HG02642 (cell line): Measurements from ENCODE around the gene SLC5A11.
"Not testable (repeated sequence)": the region's sequence is repeated elsewhere in the genome, so short reads cannot be mapped to it uniquely, and the experiment has no call there.

Experiments used
- ATAC-seq: cut with Tn5 transposase; IDR thresholded peaks from one replicate; pipeline ENCODE4 v1.9.1; 2021; ENCODE audit warnings: mild to moderate bottlenecking; ENCODE audit not compliant: unreplicated experiment, poor library complexity

The SLC5A11 gene

DNA sequence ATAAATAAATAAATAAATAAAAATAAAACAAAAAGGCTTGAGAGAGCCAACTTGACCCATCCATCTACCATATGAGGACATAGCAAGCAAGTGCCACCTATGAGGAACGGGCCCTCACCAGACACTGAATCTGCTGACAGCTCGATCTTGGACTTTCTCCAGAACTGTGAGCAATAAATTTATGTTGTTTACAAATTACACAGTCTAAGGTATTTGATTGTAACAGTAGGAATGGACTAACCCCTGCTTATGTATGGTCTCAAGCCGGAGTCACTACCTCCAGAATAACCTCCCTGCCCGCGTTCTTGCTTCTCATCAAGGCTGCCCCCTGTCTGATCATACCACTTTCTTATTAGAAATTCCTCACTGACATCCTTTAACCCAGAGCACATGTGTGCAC lies 9.9 kb downstream of the SLC5A11 start:
- no peak for ATAC-seq

DNA sequence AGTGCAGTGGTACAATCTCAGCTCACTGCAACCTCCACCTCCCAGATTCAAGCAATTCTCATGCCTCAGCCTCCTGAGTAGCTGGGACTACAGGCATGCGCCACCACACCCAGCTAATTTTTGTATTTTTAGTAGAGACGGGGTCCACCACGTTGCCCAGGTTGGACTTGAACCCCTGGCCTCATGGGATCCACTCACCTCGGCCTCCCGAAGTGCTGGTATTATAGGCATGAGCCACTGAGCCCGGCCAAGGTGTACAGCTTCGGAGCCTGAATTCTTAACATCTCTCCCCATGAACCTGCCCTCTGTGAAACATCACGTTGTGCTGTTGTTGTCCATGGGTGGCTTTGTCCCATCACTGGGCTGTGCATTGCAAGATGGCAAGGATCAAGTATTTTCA lies 11.1 kb downstream of the SLC5A11 start:
- not testable (repeated sequence) for ATAC-seq

DNA sequence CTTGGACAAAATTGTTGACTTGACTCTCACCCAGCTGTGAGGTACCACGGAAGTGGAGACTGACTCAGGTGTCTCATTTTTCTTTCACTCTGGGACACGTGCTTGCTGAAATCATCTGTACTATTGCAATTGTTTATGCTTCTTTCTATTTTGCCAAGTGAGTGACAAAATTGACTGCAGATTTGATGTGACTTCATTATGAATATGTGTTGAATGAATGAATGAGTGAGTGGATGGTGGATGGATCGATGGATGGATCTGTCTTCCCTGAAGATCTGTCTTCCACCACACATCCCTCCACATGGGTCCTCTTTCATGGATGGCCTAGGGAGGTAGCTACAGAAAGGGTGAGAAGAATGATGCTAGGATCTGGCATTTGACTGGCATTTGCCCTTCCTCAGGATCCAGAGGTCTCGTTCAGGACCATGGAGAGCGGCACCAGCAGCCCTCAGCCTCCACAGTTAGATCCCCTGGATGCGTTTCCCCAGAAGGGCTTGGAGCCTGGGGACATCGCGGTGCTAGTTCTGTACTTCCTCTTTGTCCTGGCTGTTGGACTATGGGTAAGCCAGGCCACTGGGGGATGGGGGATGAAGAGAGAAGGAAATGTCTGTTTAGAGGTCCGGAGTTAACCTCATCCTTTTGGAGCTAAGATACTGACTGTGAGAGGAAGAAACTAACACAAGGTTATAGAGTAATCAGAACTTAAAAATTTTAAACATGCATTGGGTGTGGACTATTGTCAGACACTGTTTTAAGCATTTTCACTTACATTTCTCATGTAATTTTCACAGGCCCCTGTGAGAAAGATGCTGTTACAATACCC lies 12.7 kb downstream of the SLC5A11 start:
- no peak for ATAC-seq

DNA sequence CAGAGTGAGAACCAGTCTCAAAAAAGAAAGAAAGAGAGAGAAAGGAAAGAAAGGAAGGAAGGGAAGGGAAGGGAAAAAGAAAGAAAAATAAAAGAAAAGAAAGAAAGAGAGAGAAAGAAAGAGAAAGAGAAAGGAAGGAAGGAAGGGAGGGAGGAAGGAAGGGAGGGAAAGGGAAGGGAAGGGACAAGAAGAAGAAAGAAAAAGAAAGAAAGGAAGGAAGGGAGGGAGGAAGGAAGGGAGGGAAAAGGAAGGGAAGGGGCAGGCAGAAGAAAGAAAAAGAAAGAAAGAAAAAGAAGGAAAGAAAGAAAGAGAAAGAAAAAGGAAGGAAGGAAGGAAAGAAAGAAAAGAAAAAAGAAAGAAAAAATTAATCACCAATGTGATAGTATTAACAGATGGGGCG lies 15.7 kb downstream of the SLC5A11 start:
- no peak for ATAC-seq

DNA sequence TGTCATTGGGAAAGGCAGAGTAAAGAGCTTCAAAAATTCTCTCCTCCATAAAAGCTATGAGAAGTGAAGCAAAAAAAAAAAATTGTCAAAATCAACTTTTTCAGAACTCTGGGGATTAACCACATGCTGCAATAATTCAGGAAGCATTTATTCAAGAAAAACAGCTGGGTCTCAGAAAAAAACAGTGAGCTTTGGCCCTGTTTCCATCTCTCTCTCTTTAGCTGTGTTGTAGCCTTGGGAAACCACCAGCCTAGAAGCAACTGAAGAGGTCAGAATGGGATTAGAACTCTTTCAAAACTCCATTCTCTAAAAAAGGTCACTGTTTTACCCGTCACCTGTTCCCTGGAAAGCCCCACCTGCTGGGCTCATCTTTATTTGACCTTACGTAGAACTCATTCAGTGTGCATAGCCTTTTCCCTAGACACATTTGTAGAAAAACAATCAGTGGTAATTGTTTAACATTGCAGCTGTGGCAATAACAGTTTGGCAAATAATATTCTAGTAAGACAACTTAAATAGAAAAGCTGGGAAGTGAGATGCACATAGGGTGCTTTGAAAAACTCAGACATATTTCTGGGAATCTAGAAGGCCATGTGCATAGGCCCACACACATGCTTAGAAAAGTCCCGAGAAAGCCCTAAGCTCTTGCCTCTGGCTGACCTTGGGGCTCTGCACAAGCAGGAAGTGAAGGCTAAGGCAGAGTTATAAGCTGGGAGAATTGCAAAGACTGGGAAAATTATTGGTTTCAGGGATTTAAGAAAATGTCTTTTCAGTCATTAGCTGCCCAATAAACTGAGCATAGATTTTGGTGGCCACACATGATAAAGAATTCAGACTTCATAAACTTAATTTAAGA lies 18.0 kb downstream of the SLC5A11 start:
- no peak for ATAC-seq

DNA sequence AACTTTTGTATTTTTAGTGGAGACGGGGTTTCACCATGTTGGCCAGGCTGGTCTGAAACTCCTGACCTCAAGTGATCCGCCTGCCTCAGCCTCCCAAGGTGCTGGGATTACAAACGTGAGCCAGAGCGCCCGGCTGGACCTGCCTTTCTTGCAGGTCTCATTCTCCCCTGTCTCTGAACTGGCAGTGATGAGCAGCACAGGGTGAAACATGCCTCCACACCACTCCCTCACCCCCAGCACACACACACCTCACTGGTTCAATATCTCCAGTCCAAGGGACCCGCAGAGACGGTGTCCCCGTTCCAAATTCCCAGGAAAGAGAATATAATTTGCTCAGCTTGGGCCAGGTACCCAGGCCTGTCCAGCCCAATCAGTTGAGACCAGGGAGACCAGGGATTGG lies 23.3 kb downstream of the SLC5A11 start:
- no peak for ATAC-seq

DNA sequence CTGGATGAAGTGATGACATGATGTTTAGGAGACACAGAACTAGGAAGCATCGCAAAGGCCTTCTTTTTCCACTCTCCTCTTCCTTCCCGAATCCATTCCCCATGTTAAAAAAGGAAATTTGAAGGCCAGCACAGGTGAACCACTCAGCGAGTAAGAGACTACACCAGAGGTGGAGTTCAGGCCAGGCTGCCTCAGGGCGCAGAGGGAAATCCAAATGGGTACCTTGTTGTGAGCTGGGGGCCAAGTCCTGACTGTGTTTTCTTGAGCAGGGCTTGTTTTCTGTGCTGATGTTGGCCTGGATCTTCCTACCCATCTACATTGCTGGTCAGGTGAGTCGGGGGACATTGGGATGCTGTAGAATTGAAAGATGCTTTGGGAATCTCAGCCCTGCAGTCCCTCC lies 26.1 kb downstream of the SLC5A11 start:
- no peak for ATAC-seq

DNA sequence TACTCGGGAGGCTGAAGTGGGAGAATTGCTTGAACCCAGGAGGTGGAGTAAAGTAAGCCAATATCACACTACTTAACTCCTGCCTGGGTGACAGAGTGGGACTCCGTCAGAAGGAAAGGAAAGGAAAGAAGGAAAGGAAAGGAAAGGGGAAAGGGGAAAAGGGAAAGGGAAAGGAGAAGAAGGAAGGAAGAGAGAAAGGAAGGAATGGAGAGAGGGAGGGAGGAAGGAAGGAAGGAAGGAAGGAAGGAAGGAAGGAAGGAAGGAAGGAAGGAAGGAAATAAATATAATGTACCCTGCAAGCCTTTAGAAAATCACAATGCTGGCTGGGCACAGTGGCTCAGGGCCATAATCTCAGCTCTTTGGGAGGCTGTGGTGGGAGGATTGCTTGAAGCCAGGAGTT lies 27.3 kb downstream of the SLC5A11 start:
- no peak for ATAC-seq

DNA sequence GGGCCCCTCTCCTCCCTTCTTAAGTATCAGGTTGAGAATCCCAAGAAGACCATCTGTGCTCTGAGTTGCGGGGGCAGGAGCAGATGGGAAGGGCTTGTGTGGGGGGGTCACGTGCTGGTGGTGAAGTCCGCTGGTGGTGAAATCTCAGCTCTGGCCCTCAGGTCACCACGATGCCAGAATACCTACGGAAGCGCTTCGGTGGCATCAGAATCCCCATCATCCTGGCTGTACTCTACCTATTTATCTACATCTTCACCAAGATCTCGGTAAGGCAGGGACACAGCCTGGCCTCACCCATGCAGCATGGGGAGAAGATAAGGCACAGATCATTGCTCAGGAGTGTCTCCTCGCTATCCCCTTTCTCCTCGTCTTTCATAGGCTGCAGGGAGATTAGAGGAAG lies 29.7 kb downstream of the SLC5A11 start:
- ATAC-seq, result no peak

DNA sequence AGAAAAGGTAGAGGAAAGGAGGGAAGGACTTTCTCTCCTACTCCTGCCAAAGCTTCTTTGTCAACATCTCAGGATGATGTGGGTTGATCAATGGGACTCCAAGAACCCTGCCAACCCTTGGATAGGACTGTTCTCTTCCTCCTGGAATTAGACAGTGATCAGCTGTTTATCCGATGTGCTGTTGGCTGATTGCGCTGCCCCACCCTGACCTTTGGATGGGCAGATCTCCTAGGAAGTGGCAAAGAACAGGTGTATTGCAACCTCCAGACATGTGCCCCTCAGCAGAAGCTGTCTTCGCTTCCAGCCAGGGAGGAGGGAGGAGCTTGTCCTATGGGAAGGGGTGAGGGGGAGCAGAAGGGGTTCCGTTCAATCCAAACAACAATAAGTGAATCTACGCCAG lies 30.5 kb downstream of the SLC5A11 start:
- no peak for ATAC-seq

DNA sequence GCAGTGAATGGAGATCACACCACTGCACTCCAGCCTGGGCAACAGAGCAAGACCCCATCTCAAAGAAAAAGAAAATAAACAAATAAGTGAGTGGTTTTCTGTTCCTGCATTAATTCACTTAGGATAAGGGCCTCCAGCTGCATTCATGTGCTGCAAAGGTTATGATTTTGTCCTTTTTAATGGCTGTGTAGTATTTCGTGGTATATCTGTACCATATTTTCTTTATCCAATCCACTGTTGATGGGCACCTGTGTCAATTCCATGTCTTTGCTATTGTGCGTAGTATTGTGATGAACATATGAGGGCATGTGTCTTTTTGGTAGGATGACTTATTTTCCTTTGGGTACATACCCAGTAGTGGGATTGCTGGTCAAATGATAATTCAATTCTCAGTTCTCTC lies 33.9 kb downstream of the SLC5A11 start:
- ATAC-seq, result no peak

DNA sequence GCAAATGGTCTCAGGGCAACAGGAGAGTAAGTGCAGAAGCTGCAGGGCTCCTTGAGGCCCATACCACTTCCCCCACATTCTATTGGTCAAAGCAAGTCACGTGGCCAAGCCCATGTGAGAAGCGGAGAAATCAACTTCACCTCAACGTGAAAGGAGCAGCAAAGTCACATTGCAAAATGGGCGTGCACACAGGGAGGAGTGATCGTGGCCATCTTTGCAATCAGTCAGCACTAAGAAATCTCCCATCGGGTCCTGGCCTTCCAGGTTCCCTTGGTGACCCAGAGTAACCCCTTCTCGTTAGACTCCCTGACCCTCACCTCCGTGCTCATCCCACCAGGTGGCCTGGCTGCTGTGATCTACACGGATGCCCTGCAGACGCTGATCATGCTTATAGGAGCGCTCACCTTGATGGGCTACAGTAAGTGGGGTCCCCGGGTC lies 38.0 kb downstream of the SLC5A11 start:
- no peak for ATAC-seq

DNA sequence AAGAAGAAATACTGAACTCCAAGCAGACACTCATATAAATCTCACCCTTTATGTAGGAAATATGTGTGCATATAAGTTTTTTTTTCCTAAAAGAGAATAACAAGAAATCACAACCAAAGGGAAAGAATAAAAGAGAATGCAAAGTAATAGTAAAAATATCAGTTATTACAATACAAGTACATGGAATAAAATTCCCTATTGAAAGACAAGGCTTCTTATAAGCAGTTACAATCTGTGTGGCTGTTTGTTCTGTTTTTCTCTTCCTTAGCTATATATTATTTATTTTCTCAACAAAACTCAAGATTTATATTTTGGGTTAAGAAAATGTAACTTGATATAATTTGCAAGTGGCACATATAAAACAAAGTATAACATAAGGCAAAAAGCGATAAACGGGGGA lies 41.7 kb downstream of the SLC5A11 start:
- ATAC-seq, result no peak

DNA sequence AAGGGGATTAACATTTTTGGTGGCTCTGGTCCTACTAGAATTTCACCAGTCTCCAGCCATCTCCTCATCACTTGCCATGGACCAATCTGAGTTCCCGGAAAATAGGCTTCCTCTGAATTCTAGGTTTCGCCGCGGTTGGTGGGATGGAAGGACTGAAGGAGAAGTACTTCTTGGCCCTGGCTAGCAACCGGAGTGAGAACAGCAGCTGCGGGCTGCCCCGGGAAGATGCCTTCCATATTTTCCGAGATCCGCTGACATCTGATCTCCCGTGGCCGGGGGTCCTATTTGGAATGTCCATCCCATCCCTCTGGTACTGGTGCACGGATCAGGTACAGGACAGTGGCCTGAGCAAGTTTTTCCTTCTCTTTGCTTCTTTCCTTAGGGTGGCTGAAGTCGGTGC lies 45.0 kb downstream of the SLC5A11 start:
- no peak for ATAC-seq

DNA sequence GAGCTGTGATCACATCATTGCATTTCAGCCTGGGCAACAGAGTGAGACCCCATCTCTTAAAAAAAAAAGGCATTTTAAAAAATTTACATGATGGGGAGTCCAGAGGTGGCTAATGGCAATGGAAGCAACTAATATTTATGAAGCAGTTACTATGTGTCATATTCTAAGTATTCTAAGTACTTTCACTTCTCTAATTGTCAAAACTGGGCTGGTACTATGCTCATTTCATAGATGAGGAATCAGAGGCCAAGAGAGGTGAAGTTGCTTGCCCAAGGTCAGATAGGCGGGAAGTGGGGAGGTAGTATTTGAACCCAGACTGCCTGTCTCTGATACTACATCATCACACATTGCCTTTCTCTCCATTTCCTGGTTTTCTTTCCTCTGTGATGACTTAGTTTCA lies 50.7 kb downstream of the SLC5A11 start:
- ATAC-seq, result no peak

DNA sequence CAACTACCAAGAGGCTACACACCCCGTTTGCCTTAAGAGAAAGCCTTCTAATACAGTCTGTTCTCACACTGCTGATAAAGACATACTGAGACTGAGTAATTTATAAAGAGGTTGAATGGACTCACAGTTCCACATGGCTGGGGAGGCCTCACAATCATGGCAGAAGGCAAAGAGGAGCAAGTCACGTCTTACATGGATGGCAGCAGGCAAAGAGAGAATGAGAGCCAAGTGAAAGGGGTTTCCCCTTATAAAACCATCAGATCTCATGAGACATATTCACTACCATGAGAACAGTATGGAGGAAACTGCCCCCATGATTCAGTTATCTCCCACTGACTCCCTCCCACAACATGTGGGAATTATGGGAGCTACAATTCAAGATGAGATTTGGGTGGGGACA lies 51.8 kb downstream of the SLC5A11 start:
- not testable (repeated sequence) for ATAC-seq

DNA sequence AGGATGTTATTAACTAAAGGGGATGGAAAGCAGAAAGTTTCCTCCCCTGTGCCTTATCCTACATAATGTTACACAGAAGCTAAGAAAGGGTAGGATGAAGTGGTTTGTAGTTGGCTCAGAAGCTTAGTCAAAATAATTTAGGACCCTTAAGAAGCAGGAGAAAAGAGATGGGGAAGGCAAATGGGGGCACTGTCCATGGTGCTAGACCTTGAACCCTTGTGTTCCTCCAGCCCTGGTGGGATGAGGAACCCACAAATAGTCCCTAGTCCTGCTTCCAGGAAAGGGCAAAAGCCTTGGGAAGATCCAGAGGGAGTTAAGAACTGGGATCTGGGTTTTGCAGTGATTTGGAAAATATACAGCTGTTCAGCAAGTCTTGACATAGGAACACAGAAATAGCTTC lies 54.5 kb downstream of the SLC5A11 start:
- ATAC-seq, result no peak

DNA sequence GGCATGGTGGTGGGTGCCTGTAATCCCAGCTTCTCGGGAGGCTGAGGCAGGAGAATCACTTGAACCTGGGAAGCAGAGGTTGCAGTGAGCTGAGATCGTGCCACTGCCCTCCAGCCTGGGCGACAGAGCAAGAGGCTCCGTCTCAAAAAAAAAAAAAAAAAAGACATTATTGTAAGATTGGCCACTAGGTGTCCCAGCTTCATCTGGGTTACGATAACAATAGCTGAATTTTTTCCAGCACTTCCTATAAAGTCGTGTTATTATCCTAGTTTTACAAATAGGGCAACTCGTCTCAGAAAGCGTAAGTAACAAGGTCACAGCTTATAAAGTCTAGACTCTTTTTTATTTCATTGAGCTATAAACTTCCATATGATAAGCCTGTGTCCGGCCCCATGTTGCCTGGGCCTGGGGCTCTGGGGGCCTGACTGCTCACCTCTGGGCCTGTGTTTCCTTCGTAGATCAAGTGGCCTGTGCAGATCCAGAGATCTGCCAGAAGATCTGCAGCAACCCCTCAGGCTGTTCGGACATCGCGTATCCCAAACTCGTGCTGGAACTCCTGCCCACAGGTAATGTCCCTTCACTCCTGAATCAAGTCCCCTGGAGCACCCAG lies 60.5 kb downstream of the SLC5A11 start:
- no peak for ATAC-seq

DNA sequence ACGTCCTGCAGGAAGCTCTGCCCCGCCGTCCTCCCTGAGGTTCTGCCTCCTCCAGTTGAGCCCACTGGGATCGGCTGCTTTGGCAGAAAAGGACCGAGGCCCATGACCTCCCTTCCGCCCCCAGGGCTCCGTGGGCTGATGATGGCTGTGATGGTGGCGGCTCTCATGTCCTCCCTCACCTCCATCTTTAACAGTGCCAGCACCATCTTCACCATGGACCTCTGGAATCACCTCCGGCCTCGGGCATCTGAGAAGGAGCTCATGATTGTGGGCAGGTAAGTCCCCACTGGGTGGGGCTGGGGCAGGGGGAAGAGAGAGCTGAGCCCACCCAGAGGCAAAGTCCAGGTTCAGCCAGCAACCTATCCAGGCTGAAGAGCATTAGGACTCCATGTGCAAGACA lies 61.1 kb downstream of the SLC5A11 start:
- no peak for ATAC-seq

DNA sequence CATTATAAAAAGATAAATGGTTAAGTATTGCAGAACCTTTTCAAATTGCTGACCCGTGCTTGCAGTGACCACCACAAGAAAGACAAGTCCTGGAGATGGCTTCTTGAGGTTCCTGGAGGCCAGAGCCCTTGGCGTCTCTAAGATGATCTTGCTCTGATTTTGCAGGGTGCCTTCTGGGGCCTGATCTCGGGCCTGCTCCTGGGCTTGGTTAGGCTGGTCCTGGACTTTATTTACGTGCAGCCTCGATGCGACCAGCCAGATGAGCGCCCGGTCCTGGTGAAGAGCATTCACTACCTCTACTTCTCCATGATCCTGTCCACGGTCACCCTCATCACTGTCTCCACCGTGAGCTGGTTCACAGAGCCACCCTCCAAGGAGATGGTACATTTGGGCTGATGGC lies 63.0 kb downstream of the SLC5A11 start:
- no peak for ATAC-seq

DNA sequence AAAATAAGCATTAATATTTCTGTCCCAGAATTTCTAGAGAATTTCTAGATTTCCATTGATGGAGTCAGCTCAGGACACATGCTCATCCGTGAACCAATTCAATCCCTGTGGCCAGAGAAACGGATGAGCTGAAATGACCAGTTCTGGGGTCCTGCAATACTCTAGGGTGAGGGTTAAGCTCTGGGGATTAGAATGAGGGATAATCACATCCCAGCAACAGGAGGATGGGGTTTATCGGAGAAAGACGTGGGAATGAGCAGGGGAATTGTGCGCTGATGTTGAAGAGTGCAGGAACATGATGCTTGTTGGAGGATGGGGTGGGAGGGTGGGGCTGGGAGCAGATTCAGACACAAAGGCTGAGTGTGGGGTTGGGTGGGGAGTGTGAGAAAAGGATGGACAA lies 64.1 kb downstream of the SLC5A11 start:
- ATAC-seq, result no peak
